ENCODE measurements around the gene RHO.

Gene RHO

GRCh38 chr3:129519449-129519848 is 9.0 kb upstream of the RHO start:
- no peak for TF ChIP-seq CTCF (conservative IDR thresholded peaks at IDR 0.05; ENCODE audit: low read depth, low read length)
- no peak overlapping the region for H3K4me3 ChIP-seq (ENCODE audit: low read depth, low read length)
- DNase-seq (ENCODE audit: low read depth): no peak

- TF ChIP-seq CTCF (conservative IDR thresholded peaks at IDR 0.05; ENCODE audit: low read depth, low read length): no peak
- H3K4me3 ChIP-seq (ENCODE audit: low read depth, low read length): no peak overlapping the region
- no peak for DNase-seq (ENCODE audit: low read depth)
These were observed 8.3 kb upstream of the RHO start for GRCh38 chr3:129519896-129520715.

- no peak for DNase-seq (ENCODE audit: low read depth)
- H3K4me3 ChIP-seq (ENCODE audit: low read depth, low read length): no peak overlapping the region
- TF ChIP-seq CTCF (conservative IDR thresholded peaks at IDR 0.05; ENCODE audit: low read depth, low read length): no peak
These were observed 7.5 kb upstream of the RHO start for GRCh38 chr3:129520960-129521359.

- H3K4me3 ChIP-seq (ENCODE audit: low read depth, low read length): no peak overlapping the region
- TF ChIP-seq CTCF (conservative IDR thresholded peaks at IDR 0.05; ENCODE audit: low read depth, low read length): no peak
- no peak for DNase-seq (ENCODE audit: low read depth)
These were observed 6.8 kb upstream of the RHO start for GRCh38 chr3:129521611-129522010.

- no peak for DNase-seq (ENCODE audit: low read depth)
- no peak overlapping the region for H3K4me3 ChIP-seq (ENCODE audit: low read depth, low read length)
- TF ChIP-seq CTCF (conservative IDR thresholded peaks at IDR 0.05; ENCODE audit: low read depth, low read length): no peak
These were observed 5.5 kb upstream of the RHO start for GRCh38 chr3:129522953-129523352.

- no peak for DNase-seq (ENCODE audit: low read depth)
- no peak overlapping the region for H3K4me3 ChIP-seq (ENCODE audit: low read depth, low read length)
- TF ChIP-seq CTCF (conservative IDR thresholded peaks at IDR 0.05; ENCODE audit: low read depth, low read length): no peak
These were observed 4.4 kb upstream of the RHO start for GRCh38 chr3:129524081-129524480.

Measured in choroid plexus epithelial cell (primary cell).